ENCODE data around the gene GOLPH3L. TPM values are rescaled to one million over a fixed set of nuclear protein-coding genes. Genes with fewer than 3 reads are reported as not detected.
A peak's percentile ranks its signal among the peaks of the same experiment; 100 is the strongest.
"Not testable (repeated sequence)": the region's sequence is repeated elsewhere in the genome, so short reads cannot be mapped to it uniquely, and the experiment has no call there.

GOLPH3L gene
- total RNA-seq, 1 donor from 2014 or later: 17.3 TPM

DNA sequence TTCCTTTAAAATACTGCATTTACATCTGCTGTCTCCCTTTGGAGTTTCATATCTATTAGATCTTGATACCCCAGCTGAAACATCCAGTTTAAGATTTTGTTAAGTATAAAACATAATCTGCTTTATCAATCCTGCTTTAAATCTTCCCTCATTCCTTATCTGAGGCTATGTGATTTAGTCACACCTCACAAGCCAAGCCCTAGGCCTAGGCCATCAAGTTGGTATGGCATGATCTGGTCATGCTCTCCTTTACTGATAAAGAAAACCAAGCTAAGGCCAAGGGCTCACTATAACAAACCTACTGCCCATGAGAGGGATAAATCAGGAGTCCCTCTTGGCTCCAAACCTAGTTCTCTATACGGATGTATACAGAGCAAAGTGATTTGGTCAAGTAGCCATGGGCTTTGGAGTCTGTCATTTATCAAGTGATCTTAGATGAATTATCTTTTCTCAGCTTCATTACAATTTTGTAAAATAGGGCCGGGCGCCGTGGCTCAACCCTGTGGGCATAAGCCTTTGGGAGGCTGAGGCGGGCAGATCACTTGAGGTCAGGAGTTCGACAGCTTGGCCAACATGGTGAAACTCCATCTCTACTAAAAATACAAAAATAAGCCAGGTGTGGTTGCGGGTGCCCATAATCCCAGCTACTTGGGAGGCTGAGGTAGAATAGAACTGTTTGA is 90.4 kb downstream of the GOLPH3L start:
- H3K36me3 Mint-ChIP-seq (ENCODE audit: low read depth): peaks cover 2% of the 10 kb centered on the region
- H3K9me3 Mint-ChIP-seq: no peaks in the 10 kb centered on the region
- no peaks in the 10 kb centered on the region for H3K27me3 Mint-ChIP-seq (ENCODE audit: low read depth)
- TF ChIP-seq, protein P1, sequence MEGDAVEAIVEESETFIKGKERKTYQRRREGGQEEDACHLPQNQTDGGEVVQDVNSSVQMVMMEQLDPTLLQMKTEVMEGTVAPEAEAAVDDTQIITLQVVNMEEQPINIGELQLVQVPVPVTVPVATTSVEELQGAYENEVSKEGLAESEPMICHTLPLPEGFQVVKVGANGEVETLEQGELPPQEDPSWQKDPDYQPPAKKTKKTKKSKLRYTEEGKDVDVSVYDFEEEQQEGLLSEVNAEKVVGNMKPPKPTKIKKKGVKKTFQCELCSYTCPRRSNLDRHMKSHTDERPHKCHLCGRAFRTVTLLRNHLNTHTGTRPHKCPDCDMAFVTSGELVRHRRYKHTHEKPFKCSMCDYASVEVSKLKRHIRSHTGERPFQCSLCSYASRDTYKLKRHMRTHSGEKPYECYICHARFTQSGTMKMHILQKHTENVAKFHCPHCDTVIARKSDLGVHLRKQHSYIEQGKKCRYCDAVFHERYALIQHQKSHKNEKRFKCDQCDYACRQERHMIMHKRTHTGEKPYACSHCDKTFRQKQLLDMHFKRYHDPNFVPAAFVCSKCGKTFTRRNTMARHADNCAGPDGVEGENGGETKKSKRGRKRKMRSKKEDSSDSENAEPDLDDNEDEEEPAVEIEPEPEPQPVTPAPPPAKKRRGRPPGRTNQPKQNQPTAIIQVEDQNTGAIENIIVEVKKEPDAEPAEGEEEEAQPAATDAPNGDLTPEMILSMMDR (conservative IDR thresholded peaks at IDR 0.05): no peak
- H3K27ac Mint-ChIP-seq (ENCODE audit: unreplicated experiment): no peak overlapping the region
- no peak overlapping the region for H3K4me3 Mint-ChIP-seq
- no peak for DNase-seq (ENCODE audit: low read depth, low spot score)
- H3K4me1 Mint-ChIP-seq: peaks cover 26% of the 10 kb centered on the region

DNA sequence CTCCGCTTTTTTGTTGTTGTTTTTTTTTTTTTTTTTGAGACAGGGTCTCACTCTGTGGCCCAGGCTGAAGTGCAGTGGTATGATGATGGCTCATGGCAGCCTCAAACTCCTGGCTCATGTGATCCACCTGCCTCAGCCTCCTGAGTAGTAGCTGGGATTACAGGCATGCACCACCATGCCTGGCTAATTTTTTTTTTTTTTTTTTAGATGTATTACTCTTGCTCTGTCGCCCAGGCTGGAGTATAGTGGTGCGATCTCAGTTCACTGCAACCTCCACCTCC is 91.6 kb downstream of the GOLPH3L start:
- not testable (repeated sequence) for H3K4me3 Mint-ChIP-seq; H3K36me3 Mint-ChIP-seq (ENCODE audit: low read depth); DNase-seq (ENCODE audit: low read depth, low spot score); H3K27me3 Mint-ChIP-seq (ENCODE audit: low read depth); H3K9me3 Mint-ChIP-seq; H3K27ac Mint-ChIP-seq (ENCODE audit: unreplicated experiment)
- peaks cover 20% of the 10 kb centered on the region for H3K4me1 Mint-ChIP-seq

DNA sequence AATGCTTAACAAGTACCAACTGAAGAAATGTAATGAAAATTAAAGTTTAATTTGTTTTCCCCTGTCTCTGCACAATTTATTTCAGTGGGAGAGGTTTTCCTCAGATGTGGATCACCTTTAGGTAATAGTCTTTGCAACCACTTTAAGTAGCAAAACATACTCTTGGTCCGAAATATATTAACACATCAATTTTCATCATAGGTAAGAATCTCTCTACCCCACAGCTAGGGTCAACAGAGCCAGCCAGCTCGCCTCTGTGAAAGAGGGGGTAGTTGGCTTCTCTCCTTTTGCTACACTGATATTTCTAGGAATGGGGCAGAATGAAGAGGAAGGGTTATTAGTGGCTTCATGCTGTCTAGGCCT is 92.7 kb downstream of the GOLPH3L start:
- TF ChIP-seq, protein P1 (conservative IDR thresholded peaks at IDR 0.05): no peak
- peaks cover 2% of the 10 kb centered on the region for H3K36me3 Mint-ChIP-seq (ENCODE audit: low read depth)
- H3K4me1 Mint-ChIP-seq: peaks cover 14% of the 10 kb centered on the region
- no peak for DNase-seq (ENCODE audit: low read depth, low spot score)
- H3K27ac Mint-ChIP-seq (ENCODE audit: unreplicated experiment): peak overlapping the region; percentile 87
- H3K27me3 Mint-ChIP-seq (ENCODE audit: low read depth): no peaks in the 10 kb centered on the region
- H3K9me3 Mint-ChIP-seq: no peaks in the 10 kb centered on the region
- H3K4me3 Mint-ChIP-seq: no peak overlapping the region

DNA sequence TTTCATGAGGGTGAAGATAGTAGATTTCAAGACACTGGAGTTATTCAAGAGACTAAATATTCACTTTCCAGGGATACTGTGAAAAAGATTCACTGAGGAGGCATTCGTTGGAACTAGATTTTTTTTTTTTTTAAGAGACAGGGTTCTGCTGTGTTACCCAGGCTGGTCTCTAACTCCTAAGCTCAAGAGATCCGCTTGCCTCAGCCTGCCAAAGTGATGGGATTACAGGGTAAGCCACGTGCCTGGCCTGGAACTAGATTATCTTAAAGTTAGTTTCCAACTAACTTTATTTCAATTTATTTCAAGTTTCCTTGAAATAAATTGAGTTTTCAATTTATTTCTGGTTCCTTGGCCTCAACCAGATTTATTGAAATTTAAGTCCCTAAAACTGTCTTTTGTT is 93.2 kb downstream of the GOLPH3L start:
- Mint-ChIP-seq H3K9me3 (no peaks in the 10 kb centered on the region), H3K4me3 (no peak overlapping the region), H3K4me1 (peaks cover 14% of the 10 kb centered on the region), H3K27me3 (ENCODE audit: low read depth) (no peaks in the 10 kb centered on the region), H3K27ac (ENCODE audit: unreplicated experiment) (peak overlapping the region; percentile 16), H3K36me3 (ENCODE audit: low read depth) (peaks cover 2% of the 10 kb centered on the region)
- TF ChIP-seq, protein P1 (conservative IDR thresholded peaks at IDR 0.05): no peak
- DNase-seq (ENCODE audit: low read depth, low spot score): no peak

DNA sequence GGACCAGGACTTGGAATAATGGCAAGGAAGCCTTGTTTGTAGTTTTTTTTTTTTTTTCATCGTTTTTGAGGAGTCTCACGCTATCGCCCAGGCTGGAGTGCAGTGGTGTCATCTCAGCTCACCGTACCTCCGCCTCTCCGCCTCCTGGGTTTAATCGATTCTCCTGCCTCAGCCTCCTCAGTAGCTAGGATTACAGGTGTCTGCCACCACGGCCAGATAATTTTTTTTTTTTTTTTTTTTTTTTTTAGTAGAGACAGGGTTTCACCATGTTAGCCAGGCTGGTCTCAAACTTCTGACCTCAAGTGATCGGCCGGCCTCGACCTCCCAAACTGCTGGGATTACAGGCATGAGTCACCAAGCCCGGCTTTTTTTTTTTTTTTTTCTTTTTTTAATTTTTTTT is 94.6 kb downstream of the GOLPH3L start:
- peaks cover 15% of the 10 kb centered on the region for H3K4me1 Mint-ChIP-seq
- not testable (repeated sequence) for H3K27ac Mint-ChIP-seq (ENCODE audit: unreplicated experiment); H3K4me3 Mint-ChIP-seq; H3K27me3 Mint-ChIP-seq (ENCODE audit: low read depth); H3K9me3 Mint-ChIP-seq; DNase-seq (ENCODE audit: low read depth, low spot score); H3K36me3 Mint-ChIP-seq (ENCODE audit: low read depth)

DNA sequence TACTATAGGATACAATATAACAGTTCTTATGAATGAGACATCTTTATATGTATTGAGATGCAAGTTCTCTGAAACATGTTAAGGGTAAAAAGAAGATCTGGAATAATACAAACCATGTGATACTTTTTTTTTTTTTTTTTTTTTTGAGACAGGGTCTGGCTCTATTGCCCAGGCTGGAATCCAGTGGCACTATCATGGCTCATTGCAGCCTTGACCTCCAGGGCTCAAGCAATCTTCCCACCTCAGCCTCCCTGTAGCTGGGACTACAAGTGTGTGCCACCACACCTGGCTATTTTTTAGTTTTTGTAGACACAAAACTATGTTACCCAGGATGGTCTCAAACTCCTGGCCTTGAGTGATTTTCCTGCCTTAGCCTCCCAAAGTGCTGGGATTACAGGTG is 95.4 kb downstream of the GOLPH3L start:
- H3K4me3 Mint-ChIP-seq: no peak overlapping the region
- DNase-seq (ENCODE audit: low read depth, low spot score): no peak
- H3K9me3 Mint-ChIP-seq: no peaks in the 10 kb centered on the region
- H3K27me3 Mint-ChIP-seq (ENCODE audit: low read depth): no peaks in the 10 kb centered on the region
- H3K4me1 Mint-ChIP-seq: peaks cover 19% of the 10 kb centered on the region
- H3K36me3 Mint-ChIP-seq (ENCODE audit: low read depth): peaks cover 1% of the 10 kb centered on the region
- H3K27ac Mint-ChIP-seq (ENCODE audit: unreplicated experiment): no peak overlapping the region
- TF ChIP-seq, protein P1 (conservative IDR thresholded peaks at IDR 0.05): no peak

DNA sequence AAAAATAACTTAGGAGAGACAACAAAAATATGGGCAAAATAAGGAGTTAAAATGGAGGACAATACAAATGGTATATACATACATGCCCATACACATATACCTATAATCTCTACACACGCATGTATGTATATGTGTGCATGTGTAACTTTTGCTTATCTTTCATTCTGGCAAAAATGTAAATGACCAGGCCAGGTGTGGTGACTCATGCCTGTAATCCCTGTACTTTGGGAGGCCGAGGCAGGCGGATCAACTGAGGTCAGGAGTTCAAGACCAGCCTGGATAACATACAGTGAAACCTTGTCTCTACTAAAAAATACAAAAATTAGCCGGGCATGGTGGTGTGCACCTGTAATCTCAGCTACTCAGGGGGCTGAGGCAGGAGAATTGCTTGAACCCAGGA is 98.6 kb downstream of the GOLPH3L start:
- DNase-seq (ENCODE audit: low read depth, low spot score); H3K36me3 Mint-ChIP-seq (ENCODE audit: low read depth); H3K27ac Mint-ChIP-seq (ENCODE audit: unreplicated experiment); H3K9me3 Mint-ChIP-seq; H3K4me3 Mint-ChIP-seq; H3K4me1 Mint-ChIP-seq; H3K27me3 Mint-ChIP-seq (ENCODE audit: low read depth): not testable (repeated sequence)
